ENCODE data around the gene LITAFD.

The LITAFD gene

GRCh38 chr16:8926827-8927226, 44.7 kb downstream of the LITAFD start:
- TF ChIP-seq CTCF (conservative IDR thresholded peaks at IDR 0.05) = no peak
- H3K27ac ChIP-seq = no peak overlapping the region

GRCh38 chr16:8928467-8928957, 46.4 kb downstream of the LITAFD start:
- no peak overlapping the region for H3K27ac ChIP-seq
- TF ChIP-seq CTCF (conservative IDR thresholded peaks at IDR 0.05) = no peak

- TF ChIP-seq CTCF (conservative IDR thresholded peaks at IDR 0.05) = no peak
- H3K27ac ChIP-seq = no peak overlapping the region
These were observed 47.1 kb downstream of the LITAFD start for GRCh38 chr16:8929086-8929748.

- no peak for TF ChIP-seq CTCF (conservative IDR thresholded peaks at IDR 0.05)
- no peak overlapping the region for H3K27ac ChIP-seq
These were observed 49.7 kb downstream of the LITAFD start for GRCh38 chr16:8931859-8932258.

GRCh38 chr16:8934601-8935000, 52.5 kb downstream of the LITAFD start:
- TF ChIP-seq CTCF (conservative IDR thresholded peaks at IDR 0.05) = no peak
- no peak overlapping the region for H3K27ac ChIP-seq

All from VCaP (cell line).